HG03439 (cell line): ENCODE data around the gene SERINC2.

Experiments
- ATAC-seq: cut with Tn5 transposase; IDR thresholded peaks from one replicate; pipeline ENCODE4 v1.9.1; 2021; ENCODE audit warnings: mild to moderate bottlenecking, moderate library complexity; ENCODE audit not compliant: unreplicated experiment

Gene SERINC2

GRCh38 chr1:31432592-31433395 lies 19.8 kb downstream of the SERINC2 start:
- ATAC-seq, result no peak

DNA sequence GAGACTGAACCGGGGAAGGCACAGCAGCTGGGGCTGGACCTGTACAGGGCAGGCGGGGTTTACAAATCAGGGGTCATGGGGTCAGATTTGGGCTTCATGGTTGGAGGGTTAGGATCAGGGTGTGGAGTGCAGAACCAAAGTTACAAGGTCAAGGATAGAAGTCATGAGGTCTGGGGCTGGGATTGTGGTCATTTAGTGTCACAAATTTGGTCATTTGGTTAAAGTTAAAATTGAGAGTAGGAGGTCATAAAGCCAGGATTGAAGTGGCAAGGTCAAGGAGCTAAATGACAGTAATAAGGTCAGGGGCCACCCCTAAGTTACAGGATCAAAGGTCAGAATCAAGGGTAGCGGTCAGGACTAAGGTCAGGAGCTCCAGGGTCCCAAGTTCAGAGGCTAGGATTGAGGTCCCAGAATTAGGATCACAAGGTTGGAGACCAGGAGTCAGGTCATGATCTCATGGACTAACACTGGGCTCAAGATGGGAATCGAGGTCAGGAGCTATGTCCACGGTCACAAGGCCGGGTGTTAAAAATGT lies 20.4 kb downstream of the SERINC2 start:
- ATAC-seq, result no peak

GRCh38 chr1:31434101-31434871 lies 21.3 kb downstream of the SERINC2 start:
- ATAC-seq, result no peak

DNA sequence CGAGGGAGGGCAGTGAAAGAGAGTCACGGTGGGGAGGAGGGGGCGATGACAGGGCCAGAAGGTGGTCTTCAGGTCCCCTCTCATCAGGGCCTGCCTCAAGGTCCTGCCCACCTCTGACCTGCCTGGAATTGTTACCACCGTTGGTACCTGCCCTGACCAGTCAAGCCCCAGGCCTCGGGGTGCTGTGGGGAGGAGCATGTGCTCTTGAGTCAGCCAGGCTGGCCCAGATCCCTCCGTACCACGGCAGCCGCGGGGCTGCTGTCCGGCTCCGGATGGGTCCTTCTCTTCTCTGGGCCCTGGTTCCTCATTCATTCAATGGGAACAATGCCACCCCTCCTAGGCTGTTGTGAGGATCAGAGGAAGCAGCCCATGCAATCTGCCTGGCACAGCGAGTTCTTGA lies 22.0 kb downstream of the SERINC2 start:
- no peak for ATAC-seq

DNA sequence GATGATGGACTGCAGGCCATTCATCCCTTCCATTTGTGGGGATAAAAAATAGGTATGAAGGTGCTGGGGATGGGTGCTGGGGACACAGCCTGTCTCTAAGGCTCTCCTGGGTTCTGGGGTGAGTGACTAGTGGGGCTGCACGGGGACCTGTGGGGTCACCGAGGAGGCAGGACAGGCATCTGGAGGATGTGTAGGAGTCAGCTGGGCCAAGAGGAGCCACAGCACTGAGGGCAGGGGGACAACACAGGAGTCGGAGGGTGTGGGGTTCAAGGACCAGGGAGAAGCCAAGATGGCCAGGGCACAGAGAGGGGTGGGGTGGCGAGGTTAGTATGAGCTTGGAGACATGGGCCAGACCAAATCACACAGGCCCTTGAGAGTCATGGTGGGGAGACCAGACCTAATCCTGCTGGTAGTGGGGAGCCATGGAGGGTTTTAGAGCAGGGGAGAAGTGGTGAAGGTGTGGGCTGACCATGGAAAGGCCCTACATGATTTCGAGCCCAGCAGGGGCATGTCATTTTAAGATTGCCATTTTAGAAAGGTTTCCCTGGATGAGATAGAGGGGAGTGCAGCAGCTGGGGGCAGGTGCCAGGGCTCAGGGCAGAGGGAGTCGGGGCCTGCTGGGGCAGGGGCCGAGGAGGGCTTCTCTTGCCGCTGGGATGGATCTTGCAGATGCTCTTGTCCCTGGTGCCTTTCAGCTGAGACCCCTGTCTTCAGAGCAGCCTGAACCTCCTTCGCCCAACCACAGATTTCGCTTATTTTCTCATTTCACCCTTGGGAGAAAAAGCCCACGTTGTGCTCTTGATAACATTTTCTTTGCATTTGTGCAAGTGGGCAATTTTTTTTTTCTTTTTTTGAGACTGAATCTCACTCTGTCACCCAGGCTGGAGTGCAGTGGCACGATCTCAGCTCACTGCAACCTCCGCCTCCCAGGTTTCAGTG lies 22.7 kb downstream of the SERINC2 start:
- ATAC-seq, result no peak

GRCh38 chr1:31436596-31437432 lies 23.8 kb downstream of the SERINC2 start:
- ATAC-seq, result no peak

GRCh38 chr1:31437433-31438037 lies 24.5 kb downstream of the SERINC2 start:
- no peak for ATAC-seq

GRCh38 chr1:31439276-31439675 lies 26.3 kb downstream of the SERINC2 start:
- no peak for ATAC-seq

DNA sequence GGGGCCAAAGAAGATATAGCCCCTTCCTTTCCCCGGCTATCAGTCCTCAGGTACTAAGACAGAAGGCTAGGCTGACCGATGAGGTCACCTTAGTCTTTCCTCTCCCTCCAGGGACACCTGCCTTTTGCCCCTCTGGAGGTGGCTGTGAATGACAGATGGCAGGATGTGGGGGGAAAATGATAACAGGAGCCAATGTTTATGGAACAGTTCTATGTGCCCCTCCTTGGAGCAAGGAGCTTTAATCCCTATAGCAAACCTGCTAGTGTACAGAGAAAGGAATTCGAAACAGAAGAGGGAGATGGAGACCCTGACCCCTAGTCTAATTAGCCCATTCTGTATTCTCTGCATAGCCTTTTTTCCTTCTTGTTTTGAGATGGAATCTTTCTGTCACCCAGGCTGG lies 28.1 kb downstream of the SERINC2 start:
- ATAC-seq, result no peak

DNA sequence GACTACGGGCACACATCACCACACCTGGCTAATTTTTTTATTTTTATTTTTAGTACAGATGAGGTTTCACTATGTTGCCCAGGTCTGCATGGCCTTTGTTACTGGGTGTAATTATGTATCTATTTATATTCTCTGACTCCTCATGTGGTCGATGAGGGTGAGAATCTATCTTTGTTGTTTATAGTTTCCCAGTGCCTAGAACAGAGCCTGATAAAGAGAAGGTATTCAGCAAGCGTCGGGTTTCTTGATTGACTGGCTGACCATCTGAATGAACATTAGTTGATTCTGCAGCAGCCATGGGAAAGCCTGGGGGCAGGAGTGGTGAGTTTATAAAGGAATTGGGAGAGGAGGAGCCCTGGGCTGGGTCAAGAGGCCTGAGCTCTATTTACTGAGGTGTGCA lies 28.5 kb downstream of the SERINC2 start:
- no peak for ATAC-seq

GRCh38 chr1:31441970-31442647 lies 29.1 kb downstream of the SERINC2 start:
- no peak for ATAC-seq

- ATAC-seq, result no peak
Observed at GRCh38 chr1:31442648-31442994, 29.6 kb downstream of the SERINC2 start.

DNA sequence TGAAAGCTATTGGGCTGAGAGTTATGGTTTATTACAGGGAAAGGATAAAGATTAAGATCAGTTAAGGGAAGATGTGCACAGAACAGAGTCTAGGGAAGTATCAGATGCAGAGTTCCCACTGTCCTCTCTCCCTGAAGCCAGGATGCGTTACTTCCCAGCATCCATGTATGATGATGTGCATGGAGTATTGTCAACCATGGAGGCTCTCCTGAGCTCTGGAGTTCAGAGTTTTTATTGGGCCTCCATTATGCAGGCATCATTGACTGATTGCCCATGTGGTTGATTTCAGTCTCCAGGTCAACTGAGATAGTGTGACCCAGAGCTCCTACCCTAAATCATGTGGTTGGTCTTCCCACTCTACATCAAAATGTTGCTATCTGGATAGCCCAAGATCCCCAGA lies 30.7 kb downstream of the SERINC2 start:
- no peak for ATAC-seq

DNA sequence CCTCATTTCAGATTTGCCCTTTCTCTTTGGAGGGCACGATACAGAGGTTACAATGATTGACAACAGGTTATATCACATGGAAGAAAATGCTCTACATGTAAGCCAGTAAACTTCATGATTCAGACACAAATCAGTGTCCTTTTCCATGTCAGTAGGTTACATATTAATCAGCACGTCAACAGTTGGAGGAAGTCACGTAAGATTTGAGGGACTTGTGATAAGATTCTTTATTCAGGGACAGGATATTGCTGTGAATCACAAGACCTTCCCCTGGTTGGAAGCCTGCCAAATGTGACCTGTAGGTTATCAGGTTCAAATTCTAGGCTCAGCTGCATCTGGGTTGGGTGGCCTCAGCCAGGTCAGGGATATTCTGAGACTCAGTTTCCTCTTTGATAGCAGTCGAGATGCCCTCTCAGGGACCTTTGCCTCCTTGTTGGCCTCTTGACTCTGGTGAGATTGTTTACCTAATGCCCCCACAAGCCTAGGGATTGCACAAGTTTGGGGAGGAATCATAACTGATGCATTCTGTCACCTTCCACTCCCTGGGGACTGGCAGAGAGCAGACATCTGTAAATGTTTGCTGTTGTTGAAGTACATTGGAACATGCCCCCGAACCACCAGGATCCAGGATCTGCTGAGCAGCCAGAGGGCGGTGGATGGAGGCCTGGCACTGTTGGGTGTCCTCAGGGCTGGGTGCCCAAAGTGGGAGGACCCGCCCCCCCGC lies 31.9 kb downstream of the SERINC2 start:
- ATAC-seq, result no peak

DNA sequence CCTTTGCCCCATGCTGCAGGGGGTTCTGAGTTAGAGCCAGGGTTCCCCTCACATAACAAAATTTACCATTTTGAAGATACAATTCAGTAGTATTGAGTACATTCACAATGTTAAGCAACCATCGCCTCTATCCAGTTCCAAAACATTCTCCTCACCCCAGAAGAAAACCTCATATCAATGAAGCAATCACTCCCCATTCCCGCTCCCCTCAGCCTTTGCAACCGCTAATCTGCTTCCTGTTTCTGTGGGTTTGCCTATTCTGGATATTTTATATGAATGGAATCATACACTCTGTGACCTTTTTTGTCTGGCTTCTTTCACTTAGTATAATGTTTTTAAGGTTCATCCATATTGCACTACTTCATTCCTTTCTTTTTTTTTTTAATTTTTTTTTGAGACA lies 32.9 kb downstream of the SERINC2 start:
- no peak for ATAC-seq

GRCh38 chr1:31447210-31447609 lies 34.2 kb downstream of the SERINC2 start:
- ATAC-seq, result no peak

GRCh38 chr1:31453384-31454079 lies 40.5 kb downstream of the SERINC2 start:
- no peak for ATAC-seq
